Measurements from ENCODE around the gene PALLD. TPM values are rescaled to one million over a fixed set of nuclear protein-coding genes. Genes with fewer than 3 reads are reported as not detected.

The PALLD gene
- total RNA-seq, 1 experiment from 2014 or later = 26.7 TPM

DNA sequence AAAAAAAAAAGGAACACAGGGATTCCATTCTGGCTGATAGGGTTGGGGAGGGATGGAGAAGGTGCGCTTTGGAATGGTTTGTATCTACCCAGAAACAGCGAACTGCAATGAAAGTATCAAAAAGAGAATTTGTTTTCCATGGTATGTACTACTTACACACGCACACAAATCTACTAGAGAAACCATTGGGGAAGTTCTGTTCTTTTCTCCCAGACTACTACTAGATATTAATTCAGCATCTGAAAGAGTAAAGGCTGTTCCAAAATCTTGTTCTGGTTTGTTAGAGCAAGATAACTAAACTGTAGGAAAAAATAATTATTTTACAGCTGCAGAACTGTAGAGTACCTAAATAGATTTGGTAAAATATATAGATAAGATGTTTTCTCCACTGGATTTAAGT is 394.8 kb downstream of the PALLD start:
- no TSS peak for BruUV-seq (replicated peaks)
- H4K20me1 ChIP-seq (ENCODE audit: low read length) = no peaks in the 10 kb centered on the region

DNA sequence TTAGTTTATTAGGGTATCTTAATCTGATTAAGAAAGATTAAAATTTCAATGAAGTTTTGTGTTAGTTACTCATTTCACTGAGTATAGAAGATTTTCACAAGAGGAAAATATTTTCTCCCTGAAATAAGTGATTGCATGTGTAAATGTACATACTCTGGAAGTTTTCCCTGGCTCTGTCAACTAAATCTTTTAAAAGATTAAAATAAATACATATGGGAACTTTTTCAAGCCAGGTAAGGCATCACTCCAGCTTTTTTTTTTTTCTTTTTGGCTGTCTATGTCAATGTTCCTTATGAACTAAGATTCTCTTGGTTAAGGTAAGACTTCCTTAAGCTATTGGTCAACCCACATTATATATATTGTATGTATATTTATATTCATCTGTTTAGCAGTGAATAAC is 395.6 kb downstream of the PALLD start:
- ChIA-PET CTCF (no interaction called here), POLR2A (ENCODE audit: unreplicated experiment) (no interaction called here)

More for the DNA sequence above, 394.8 kb downstream of the PALLD start:
- no peaks in the 10 kb centered on the region for H3K9me2 ChIP-seq (replicated peaks; ENCODE audit: low read length)
- no peaks in the 10 kb centered on the region for H3K27me3 ChIP-seq (ENCODE audit: low read length)
- H3K9ac ChIP-seq (ENCODE audit: low read length) = no peak overlapping the region
- no peaks in the 10 kb centered on the region for H3F3A ChIP-seq (ENCODE audit: low read length, unreplicated experiment)
- no peaks in the 10 kb centered on the region for H3K9me3 ChIP-seq (ENCODE audit: low read length)
- H3K4me3 ChIP-seq (ENCODE audit: low read length) = no peak overlapping the region
- no peak for TF ChIP-seq EZH2 (IDR thresholded peaks at IDR 0.05; ENCODE audit: low read length, unreplicated experiment)
- TF ChIP-seq, protein P1, sequence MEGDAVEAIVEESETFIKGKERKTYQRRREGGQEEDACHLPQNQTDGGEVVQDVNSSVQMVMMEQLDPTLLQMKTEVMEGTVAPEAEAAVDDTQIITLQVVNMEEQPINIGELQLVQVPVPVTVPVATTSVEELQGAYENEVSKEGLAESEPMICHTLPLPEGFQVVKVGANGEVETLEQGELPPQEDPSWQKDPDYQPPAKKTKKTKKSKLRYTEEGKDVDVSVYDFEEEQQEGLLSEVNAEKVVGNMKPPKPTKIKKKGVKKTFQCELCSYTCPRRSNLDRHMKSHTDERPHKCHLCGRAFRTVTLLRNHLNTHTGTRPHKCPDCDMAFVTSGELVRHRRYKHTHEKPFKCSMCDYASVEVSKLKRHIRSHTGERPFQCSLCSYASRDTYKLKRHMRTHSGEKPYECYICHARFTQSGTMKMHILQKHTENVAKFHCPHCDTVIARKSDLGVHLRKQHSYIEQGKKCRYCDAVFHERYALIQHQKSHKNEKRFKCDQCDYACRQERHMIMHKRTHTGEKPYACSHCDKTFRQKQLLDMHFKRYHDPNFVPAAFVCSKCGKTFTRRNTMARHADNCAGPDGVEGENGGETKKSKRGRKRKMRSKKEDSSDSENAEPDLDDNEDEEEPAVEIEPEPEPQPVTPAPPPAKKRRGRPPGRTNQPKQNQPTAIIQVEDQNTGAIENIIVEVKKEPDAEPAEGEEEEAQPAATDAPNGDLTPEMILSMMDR (conservative IDR thresholded peaks at IDR 0.05; ENCODE audit: low read depth, low read length) = no peak
- no peak for TF ChIP-seq EZH2phosphoT487 (IDR thresholded peaks at IDR 0.05; ENCODE audit: borderline replicate concordance, low read length)
- no peak overlapping the region for H3K4me2 ChIP-seq (ENCODE audit: low read length)
- H3K27ac ChIP-seq (ENCODE audit: low read length) = no peak overlapping the region
- H3K4me1 ChIP-seq (ENCODE audit: insufficient read depth, low read length) = no peaks in the 10 kb centered on the region
- CTCF ChIA-PET = no interaction called here
- POLR2A ChIA-PET (ENCODE audit: unreplicated experiment) = no interaction called here
- DNase-seq = no peak
- H3K36me3 ChIP-seq (ENCODE audit: low read depth, low read length) = peaks cover 5% of the 10 kb centered on the region; the same call in 1 of the 2 replicates
- intact Hi-C loops (cut with micrococcal nuclease) = no loop called here
- no peak for ATAC-seq
- 0 out of 2 replicates have a peak, but pooled peaks cover 3% of the 10 kb centered on the region for H3K79me2 ChIP-seq (ENCODE audit: low read length)
- no peak overlapping the region for H2AFZ ChIP-seq (ENCODE audit: low read length)

GRCh38 chr4:168893205-168893604 is 396.4 kb downstream of the PALLD start:
- no peaks in the 10 kb centered on the region for H3F3A ChIP-seq (ENCODE audit: low read length, unreplicated experiment)
- H3K9ac ChIP-seq (ENCODE audit: low read length) = no peak overlapping the region
- H2AFZ ChIP-seq (ENCODE audit: low read length) = no peak overlapping the region
- H3K9me3 ChIP-seq (ENCODE audit: low read length) = no peaks in the 10 kb centered on the region
- no peaks in the 10 kb centered on the region for H3K79me2 ChIP-seq (ENCODE audit: low read length)
- intact Hi-C loops (cut with micrococcal nuclease) = no loop called here
- DNase-seq (no peak), ATAC-seq (no peak)
- no peak for TF ChIP-seq EZH2 (IDR thresholded peaks at IDR 0.05; ENCODE audit: low read length, unreplicated experiment)
- TF ChIP-seq, protein P1 (conservative IDR thresholded peaks at IDR 0.05; ENCODE audit: low read depth, low read length) = no peak
- TF ChIP-seq EZH2phosphoT487 (IDR thresholded peaks at IDR 0.05; ENCODE audit: borderline replicate concordance, low read length) = no peak
- H3K4me1 ChIP-seq (ENCODE audit: insufficient read depth, low read length) = no peaks in the 10 kb centered on the region
- no peak overlapping the region for H3K4me3 ChIP-seq (ENCODE audit: low read length)
- CTCF ChIA-PET = no interaction called here
- H3K9me2 ChIP-seq (replicated peaks; ENCODE audit: low read length) = no peaks in the 10 kb centered on the region
- no peak overlapping the region for H3K4me2 ChIP-seq (ENCODE audit: low read length)
- H3K27me3 ChIP-seq (ENCODE audit: low read length) = no peaks in the 10 kb centered on the region
- no peaks in the 10 kb centered on the region for H4K20me1 ChIP-seq (ENCODE audit: low read length)
- BruUV-seq (replicated peaks) = no TSS peak
- peaks cover 7% of the 10 kb centered on the region for H3K36me3 ChIP-seq (ENCODE audit: low read depth, low read length)
- no peak overlapping the region for H3K27ac ChIP-seq (ENCODE audit: low read length)
- POLR2A ChIA-PET (ENCODE audit: unreplicated experiment) = no interaction called here

More for the DNA sequence above, 395.6 kb downstream of the PALLD start:
- Histone ChIP-seq H3K9ac (ENCODE audit: low read length) (no peak overlapping the region), H3K4me2 (ENCODE audit: low read length) (no peak overlapping the region), H3K79me2 (ENCODE audit: low read length) (no peaks in the 10 kb centered on the region), H3K9me3 (ENCODE audit: low read length) (no peaks in the 10 kb centered on the region), H3K27me3 (ENCODE audit: low read length) (no peaks in the 10 kb centered on the region), H3K27ac (ENCODE audit: low read length) (no peak overlapping the region), H3K9me2 (replicated peaks; ENCODE audit: low read length) (no peaks in the 10 kb centered on the region), H3F3A (ENCODE audit: low read length, unreplicated experiment) (no peaks in the 10 kb centered on the region), H2AFZ (ENCODE audit: low read length) (no peak overlapping the region), H3K36me3 (ENCODE audit: low read depth, low read length) (peaks cover 5% of the 10 kb centered on the region; the same call in 1 of the 2 replicates), H3K4me1 (ENCODE audit: insufficient read depth, low read length) (no peaks in the 10 kb centered on the region), H3K4me3 (ENCODE audit: low read length) (no peak overlapping the region), H4K20me1 (ENCODE audit: low read length) (no peaks in the 10 kb centered on the region)
- DNase-seq = no peak
- BruUV-seq (replicated peaks) = no TSS peak
- no peak for ATAC-seq
- intact Hi-C loops (cut with micrococcal nuclease) = no loop called here
- TF ChIP-seq EZH2phosphoT487 (IDR thresholded peaks at IDR 0.05; ENCODE audit: borderline replicate concordance, low read length) = no peak
- TF ChIP-seq, protein P1 (conservative IDR thresholded peaks at IDR 0.05; ENCODE audit: low read depth, low read length) = no peak
- no peak for TF ChIP-seq EZH2 (IDR thresholded peaks at IDR 0.05; ENCODE audit: low read length, unreplicated experiment)
